Vagina (tissue), 2 donors: ENCODE results near the gene PADI2. TPM values are rescaled to one million over a fixed set of nuclear protein-coding genes. Genes with fewer than 3 reads are reported as not detected.

Experiments
- DNase-seq, 2 donors: peaks; one replicate each; pipeline ENCODE4 v3.0.0-alpha.2; 2017; ENCODE audit errors: extremely low spot score in 2 of 2
- H3K27ac ChIP-seq: fragments of 200-600 bp; sonication (generic); one replicate; pipeline ENCODE4 v1.5.1; 2019
- H3K27me3 ChIP-seq: fragments of 200-600 bp; sonication (generic); one replicate; pipeline ENCODE4 v1.5.1; 2019
- H3K36me3 ChIP-seq, 2 donors: fragments of 200-600 bp; sonication (generic); one replicate each; pipeline ENCODE4 v1.5.1; 2017 to 2019
- H3K4me1 ChIP-seq: fragments of 200-600 bp; sonication (generic); one replicate; pipeline ENCODE4 v1.5.1; 2019
- H3K4me3 ChIP-seq, 2 donors: fragments of 200-600 bp; sonication (generic); 1 replicate in 1 of 2; 2 replicates in 1 of 2; pipeline ENCODE4 v1.5.1; 2016 to 2019
- H3K9me3 ChIP-seq: fragments of 200-600 bp; sonication (generic); one replicate; pipeline ENCODE4 v1.5.1; 2019
- POLR2A ChIP-seq, 2 donors: fragments of 450-650 bp; IDR thresholded peaks; one replicate each; pipeline ENCODE4 v1.6.1; 2017; ENCODE audit warnings: antibody characterized with exemption in 2 of 2, mild to moderate bottlenecking in 2 of 2, moderate library complexity in 2 of 2
- POLR2AphosphoS5 ChIP-seq, 2 donors: sonication (generic); formaldehyde crosslinking; IDR thresholded peaks; one replicate each; pipeline ENCODE4 v1.9.0; 2017; ENCODE audit warnings: antibody characterized with exemption in 2 of 2, mild to moderate bottlenecking in 2 of 2, low read depth in 1 of 2; ENCODE audit not compliant: insufficient read depth in 1 of 2
- intact Hi-C: fragments of 100-400 bp; cut with DNase I; formaldehyde crosslinking; loops from one replicate; pipeline ENCODE4 v1.15.1; 2023
- total RNA-seq: library from RNA; depleted of rRNA; stranded (reverse); fragments of >200 nt; gene quantifications from one replicate; pipeline ENCODE4 v1.2.3, GENCODE V29; 2016
- TF ChIP-seq, protein P1 (sequence below), 3 experiments: fragments of 450-650 bp in 2 of 3; fragments of 200-600 bp in 1 of 3; sonication (generic) in 1 of 3; IDR thresholded peaks; one replicate each; pipeline ENCODE4 v1.5.1; 2017 to 2019; ENCODE audit warnings: antibody characterized with exemption in 3 of 3, mild to moderate bottlenecking in 2 of 3, moderate library complexity in 2 of 3

PADI2 gene
- total RNA-seq, 1 donor from 2014 or later, result 0.98 TPM

DNA sequence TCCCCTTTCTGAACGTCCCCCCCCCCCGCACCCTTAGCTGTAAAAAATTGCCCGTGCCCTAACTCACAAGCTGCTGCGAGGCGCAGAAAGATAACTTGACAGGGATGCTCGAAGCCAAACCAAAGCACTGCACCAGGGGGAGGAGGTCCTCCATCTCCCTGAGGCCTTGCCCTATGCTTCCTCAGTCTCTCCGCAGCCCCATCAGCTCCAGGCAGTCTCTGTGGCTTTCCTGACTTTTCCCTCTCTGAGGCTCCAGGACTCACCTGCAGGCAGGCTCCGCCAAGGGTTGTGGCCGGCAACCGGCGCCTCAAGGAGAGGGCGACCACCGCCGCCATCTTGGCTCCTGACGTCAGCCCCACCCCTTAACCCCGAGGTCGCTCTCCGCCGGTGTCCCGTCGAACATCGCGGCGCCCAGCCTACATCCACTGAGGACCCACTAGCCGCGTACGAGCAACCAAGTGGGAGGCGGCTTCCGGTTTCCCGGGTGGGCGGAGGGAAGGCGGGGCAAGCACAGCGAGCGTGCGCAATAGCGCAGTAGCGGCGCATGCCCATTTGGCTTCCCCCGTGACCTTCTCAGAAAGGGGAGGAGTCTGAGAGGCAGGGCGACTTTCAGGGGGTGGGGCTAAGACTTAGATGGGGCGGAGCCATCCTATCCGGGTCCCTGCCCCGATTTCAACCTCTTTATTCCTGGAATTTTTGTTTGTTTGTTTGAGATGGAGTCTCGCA, 65.4 kb downstream of the PADI2 start, which contains the start of gene SDHB:
Gene SDHB (minus strand): TSS at position 348 of the 726 bp plus-strand sequence. CDS start 13 bp downstream, at position 335.
- intact Hi-C loops, result loop anchor here (5.0 kb wide), 1 partner anchor 97 kb away; no protein-coding TSS in a partner anchor

DNA sequence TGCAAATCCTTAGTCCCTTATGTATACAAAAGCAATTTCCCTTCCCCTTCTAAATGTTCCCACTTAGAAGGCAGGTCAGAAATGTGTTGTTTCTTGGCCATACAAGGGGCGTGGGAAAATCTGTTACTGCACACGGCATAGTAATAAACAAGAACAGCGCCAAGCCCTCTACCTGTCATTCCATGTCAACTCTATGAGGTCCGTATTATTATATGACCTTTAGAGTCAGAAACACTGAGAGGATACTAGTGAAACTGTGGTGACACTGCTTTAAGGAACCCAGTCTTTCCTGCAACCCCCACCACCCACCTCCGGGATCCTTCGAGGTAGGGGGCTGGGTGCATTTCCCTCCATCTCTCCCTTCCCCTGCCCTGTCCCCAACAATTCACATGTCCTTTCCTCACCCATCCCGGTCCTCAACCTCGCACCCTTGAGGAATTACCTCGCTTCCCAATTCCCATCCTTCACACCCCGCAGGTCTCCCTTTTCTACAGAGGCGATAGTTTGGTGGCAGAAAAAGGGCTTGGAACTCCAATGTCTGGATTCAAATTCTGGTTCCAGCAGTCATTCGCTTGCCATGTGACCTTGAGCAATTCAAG, 66.1 kb downstream of the PADI2 start:
- H3K27ac ChIP-seq, result peak overlapping the region; percentile 77
- H3K4me3 ChIP-seq, result peak overlapping the region; percentile 86 to 89
- intact Hi-C loops, result loop anchor here (5.0 kb wide), 1 partner anchor 96 kb away; no protein-coding TSS in a partner anchor
- no peaks in the 10 kb centered on the region for H3K27me3 ChIP-seq
- DNase-seq, result no peak
- TF ChIP-seq POLR2AphosphoS5 (IDR thresholded peaks at IDR 0.05; ENCODE audit: insufficient read depth in 1 of 2, low read depth in 1 of 2) (no peak), POLR2A (IDR thresholded peaks at IDR 0.05) (no peak)
- TF ChIP-seq, protein P1, sequence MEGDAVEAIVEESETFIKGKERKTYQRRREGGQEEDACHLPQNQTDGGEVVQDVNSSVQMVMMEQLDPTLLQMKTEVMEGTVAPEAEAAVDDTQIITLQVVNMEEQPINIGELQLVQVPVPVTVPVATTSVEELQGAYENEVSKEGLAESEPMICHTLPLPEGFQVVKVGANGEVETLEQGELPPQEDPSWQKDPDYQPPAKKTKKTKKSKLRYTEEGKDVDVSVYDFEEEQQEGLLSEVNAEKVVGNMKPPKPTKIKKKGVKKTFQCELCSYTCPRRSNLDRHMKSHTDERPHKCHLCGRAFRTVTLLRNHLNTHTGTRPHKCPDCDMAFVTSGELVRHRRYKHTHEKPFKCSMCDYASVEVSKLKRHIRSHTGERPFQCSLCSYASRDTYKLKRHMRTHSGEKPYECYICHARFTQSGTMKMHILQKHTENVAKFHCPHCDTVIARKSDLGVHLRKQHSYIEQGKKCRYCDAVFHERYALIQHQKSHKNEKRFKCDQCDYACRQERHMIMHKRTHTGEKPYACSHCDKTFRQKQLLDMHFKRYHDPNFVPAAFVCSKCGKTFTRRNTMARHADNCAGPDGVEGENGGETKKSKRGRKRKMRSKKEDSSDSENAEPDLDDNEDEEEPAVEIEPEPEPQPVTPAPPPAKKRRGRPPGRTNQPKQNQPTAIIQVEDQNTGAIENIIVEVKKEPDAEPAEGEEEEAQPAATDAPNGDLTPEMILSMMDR (IDR thresholded peaks at IDR 0.05), result no peak
- peaks cover 26% of the 10 kb centered on the region for H3K4me1 ChIP-seq
- H3K36me3 ChIP-seq, result peaks cover 0 to 19% of the 10 kb centered on the region in 2 donors
- H3K9me3 ChIP-seq, result no peaks in the 10 kb centered on the region

More for the DNA sequence above, 65.4 kb downstream of the PADI2 start, which contains the start of gene SDHB:
- peaks cover 26% of the 10 kb centered on the region for H3K4me1 ChIP-seq
- H3K36me3 ChIP-seq, result peaks cover 0 to 19% of the 10 kb centered on the region in 2 donors
- peak within 1 kb of the TSS; percentile 77 for H3K27ac ChIP-seq
- H3K27me3 ChIP-seq, result no peaks in the 10 kb centered on the region
- peak; percentile 99 for DNase-seq
- H3K4me3 ChIP-seq, result peak within 1 kb of the TSS; percentile 86 to 89
- TF ChIP-seq POLR2AphosphoS5 (IDR thresholded peaks at IDR 0.05; ENCODE audit: insufficient read depth in 1 of 2, low read depth in 1 of 2) (peak; percentile 98 to 99), POLR2A (IDR thresholded peaks at IDR 0.05) (peak; percentile 76 to 84)
- TF ChIP-seq, protein P1 (IDR thresholded peaks at IDR 0.05), result no peak
- H3K9me3 ChIP-seq, result no peaks in the 10 kb centered on the region

DNA sequence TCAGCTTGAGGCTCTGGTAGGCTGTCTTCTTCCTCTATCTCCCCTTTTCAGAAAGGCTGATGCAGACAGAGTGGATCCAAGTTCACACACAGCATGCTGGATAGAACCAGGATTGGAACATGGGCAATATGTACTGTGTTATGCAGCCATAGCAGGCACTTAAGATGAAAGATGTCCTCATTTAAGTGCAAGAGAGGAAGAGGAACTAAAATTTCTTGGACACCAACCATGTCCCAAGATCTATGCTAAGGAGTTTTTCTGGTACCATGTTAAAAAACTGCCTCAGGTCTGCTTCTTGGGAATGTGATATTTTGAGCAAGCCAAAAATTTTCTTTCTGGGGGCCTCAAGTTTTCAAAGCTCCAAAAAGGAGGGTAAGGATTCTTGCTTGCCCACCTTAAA, 66.6 kb downstream of the PADI2 start:
- H3K27ac ChIP-seq, result peak overlapping the region; percentile 77

DNA sequence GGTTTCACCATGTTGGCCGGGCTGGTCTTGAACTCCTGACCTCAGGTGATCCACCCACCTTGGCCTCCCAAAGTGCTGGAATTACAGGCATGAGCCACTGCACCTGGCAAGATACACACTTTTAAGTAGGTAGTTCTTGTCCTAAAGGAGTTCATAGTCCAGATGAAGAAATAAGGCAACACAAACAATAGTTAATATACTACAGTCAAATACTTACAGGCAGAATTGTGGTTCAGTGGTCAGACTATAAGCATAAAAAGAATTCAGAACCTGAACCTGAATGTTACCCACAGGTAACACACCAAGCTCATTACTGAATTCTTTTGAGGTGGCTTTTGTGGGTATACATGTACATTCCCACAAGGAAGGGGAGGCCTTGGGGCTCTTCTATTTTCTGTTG, 67.2 kb downstream of the PADI2 start:
- DNase-seq, result no peak
- Histone ChIP-seq H3K9me3 (no peaks in the 10 kb centered on the region), H3K27ac (no peak overlapping the region), H3K4me1 (peaks cover 26% of the 10 kb centered on the region), H3K4me3 (no peak overlapping the region), H3K27me3 (no peaks in the 10 kb centered on the region), H3K36me3 (peaks cover 0 to 19% of the 10 kb centered on the region in 2 donors)
- TF ChIP-seq, protein P1 (IDR thresholded peaks at IDR 0.05), result no peak
- TF ChIP-seq POLR2A (IDR thresholded peaks at IDR 0.05) (no peak), POLR2AphosphoS5 (IDR thresholded peaks at IDR 0.05; ENCODE audit: insufficient read depth in 1 of 2, low read depth in 1 of 2) (no peak)
- intact Hi-C loops, result loop anchor here (5.0 kb wide), 1 partner anchor 95 kb away; no protein-coding TSS in a partner anchor

More for the DNA sequence above, 66.6 kb downstream of the PADI2 start:
- DNase-seq, result no peak
- Histone ChIP-seq H3K27me3 (no peaks in the 10 kb centered on the region), H3K4me3 (peak overlapping the region; percentile 86 to 89), H3K9me3 (no peaks in the 10 kb centered on the region), H3K36me3 (peaks cover 0 to 19% of the 10 kb centered on the region in 2 donors), H3K4me1 (peaks cover 26% of the 10 kb centered on the region)
- intact Hi-C loops, result loop anchor here (5.0 kb wide), 1 partner anchor 95 kb away; no protein-coding TSS in a partner anchor
- TF ChIP-seq, protein P1 (IDR thresholded peaks at IDR 0.05), result no peak
- TF ChIP-seq POLR2AphosphoS5 (IDR thresholded peaks at IDR 0.05; ENCODE audit: insufficient read depth in 1 of 2, low read depth in 1 of 2), result no peak
- TF ChIP-seq POLR2A (IDR thresholded peaks at IDR 0.05), result no peak
